H1 (cell line): ENCODE results near the gene TMEM178B. TPM values are rescaled to one million over a fixed set of nuclear protein-coding genes. Genes with fewer than 3 reads are reported as not detected.

Experiments
- PHF8 ChIP-seq: fragments of 200-600 bp; sonication (generic); conservative IDR thresholded peaks from 2 replicates; pipeline ENCODE4 v1.7.1; 2012; ENCODE audit warnings: low read depth, mild to moderate bottlenecking, inconsistent platforms, low read length, moderate library complexity
- polyA plus RNA-seq, 7 experiments: library from polyadenylated mRNA; depleted of rRNA in 3 of 7; stranded (reverse) in 5 of 7; unstranded in 2 of 7; fragments of >200 nt in 5 of 7; fragments of 200-250 nt in 2 of 7; gene quantifications; 1 replicate in 5 of 7; 2 replicates in 1 of 7; 4 replicates in 1 of 7; pipeline versions ENCODE4 v1.2.1 to v1.2.3, GENCODE V29; 2011 to 2013; ENCODE audit warnings: missing spikeins in 2 of 7, mixed read lengths in 2 of 7
- total RNA-seq: library from RNA; stranded (reverse); fragmentation: NEBNext Ultra II Directional; extraction: Animal tissue kit (Norgen Biotek cat#: 25700); gene quantifications from 2 replicates; pipeline ENCODE4 v1.2.1, GENCODE V29; 2021

TMEM178B gene
- total and polyA plus RNA-seq, 2 of the 8 experiments (the other 6 are each of a cell fraction or from before 2014, with no cell fraction given), result 5.3 to 18.1 TPM

- no peak for TF ChIP-seq PHF8
These were observed 206.2 kb downstream of the TMEM178B start (continued) for GRCh38 chr7:141280100-141280499.
